Ovary (tissue), 9 donors: ENCODE measurements around the gene FNBP1. TPM values are rescaled to one million over a fixed set of nuclear protein-coding genes. Genes with fewer than 3 reads are reported as not detected.
"Not testable (repeated sequence)": the region's sequence is repeated elsewhere in the genome, so short reads cannot be mapped to it uniquely, and the experiment has no call there.

Experiments
- DNase-seq, 5 donors: peaks; one replicate each; pipeline ENCODE4 v3.0.0-alpha.2; 2019 to 2020
- H3K27ac ChIP-seq, 2 donors: fragments of 200-600 bp; one replicate each; pipeline versions ENCODE4 v1.5.1 to v1.8.0; 2019 to 2022
- H3K27me3 ChIP-seq: fragments of 200-600 bp; one replicate; pipeline ENCODE4 v1.8.0; 2022
- H3K36me3 ChIP-seq: fragments of 200-600 bp; sonication (generic); one replicate; pipeline ENCODE4 v1.5.1; 2019
- H3K4me1 ChIP-seq: one replicate; pipeline ENCODE4 v1.8.1; 2013; ENCODE audit warnings: mild to moderate bottlenecking, moderate library complexity; ENCODE audit not compliant: insufficient read depth
- H3K4me3 ChIP-seq: fragments of 200-600 bp; sonication (generic); one replicate; pipeline ENCODE4 v1.5.1; 2017
- H3K9me3 ChIP-seq, 2 donors: fragments of 200-600 bp in 1 of 2; sonication (generic) in 1 of 2; one replicate each; pipeline versions ENCODE4 v1.5.1 to v1.8.1; 2013 to 2019; ENCODE audit warnings: mild to moderate bottlenecking in 1 of 2, moderate library complexity in 1 of 2
- CTCF ChIP-seq, 3 donors: fragments of 450-650 bp in 2 of 3; fragments of 200-600 bp in 1 of 3; IDR thresholded peaks; one replicate each; pipeline versions ENCODE4 v1.5.1 to v1.8.0; 2016 to 2022; ENCODE audit warnings: antibody characterized with exemption in 3 of 3, mild to moderate bottlenecking in 1 of 3
- EP300 ChIP-seq: sonication (generic); formaldehyde crosslinking; IDR thresholded peaks from one replicate; pipeline ENCODE4 v1.6.1; 2017; ENCODE audit warnings: antibody characterized with exemption
- POLR2A ChIP-seq: fragments of 450-650 bp; IDR thresholded peaks from one replicate; pipeline ENCODE4 v1.6.1; 2017; ENCODE audit warnings: antibody characterized with exemption, mild to moderate bottlenecking, moderate library complexity
- WGBS, 3 donors: extraction: QIAGEN DNeasy Blood & Tissue Kit in 1 of 3; methylation state at CpG; one replicate each; pipeline versions ENCODE4 v1.1.5 to v1.1.7; 2013 to 2017; 5-methylcytosine and 5-hydroxymethylcytosine counted together
- intact Hi-C, 4 donors: fragments of 100-400 bp; cut with DNase I; formaldehyde crosslinking; loops; one replicate each; pipeline versions ENCODE4 v1.11.0 to v1.15.1; 2022 to 2023
- polyA plus RNA-seq, 2 donors: library from polyadenylated mRNA; stranded (reverse); fragments of 200-250 nt in 1 of 2; fragments of 350-450 nt in 1 of 2; fragmentation: Illumina TruSeq in 1 of 2; extraction: RNeasy Lipid Tissue Mini Kit (QIAGEN cat#74804) in 1 of 2; gene quantifications; one replicate each; pipeline ENCODE4 v1.2.3, GENCODE V29; 2013 to 2014
- total RNA-seq, 7 donors: library from RNA; depleted of rRNA in 2 of 7; stranded (reverse); fragments of >200 nt in 2 of 7; fragmentation: NEBNext Ultra II Directional in 3 of 7; extraction: Animal tissue kit (Norgen Biotek cat#: 25700) in 3 of 7; gene quantifications; one replicate each; pipeline versions ENCODE4 v1.1.0 to v1.2.4, GENCODE V29; 2016 to 2023
- donor health status: DM: no; HTN: no; CAD: no; lungs with moderate emphysema.
- donor health status: DM: no; HTN: no; CAD: no.
- donor health status: Bipolar disorder and iron deficiency.
- donor health status: DM: yes; HTN: yes; CAD: no.
- donor health status: DM: no; HTN: no; CAD: no.
- donor health status: DM: yes; HTN: yes; CAD: no.

The FNBP1 gene
- total and polyA plus RNA-seq, 9 donors: 18.0 to 61.5 (median 49.0) TPM

DNA sequence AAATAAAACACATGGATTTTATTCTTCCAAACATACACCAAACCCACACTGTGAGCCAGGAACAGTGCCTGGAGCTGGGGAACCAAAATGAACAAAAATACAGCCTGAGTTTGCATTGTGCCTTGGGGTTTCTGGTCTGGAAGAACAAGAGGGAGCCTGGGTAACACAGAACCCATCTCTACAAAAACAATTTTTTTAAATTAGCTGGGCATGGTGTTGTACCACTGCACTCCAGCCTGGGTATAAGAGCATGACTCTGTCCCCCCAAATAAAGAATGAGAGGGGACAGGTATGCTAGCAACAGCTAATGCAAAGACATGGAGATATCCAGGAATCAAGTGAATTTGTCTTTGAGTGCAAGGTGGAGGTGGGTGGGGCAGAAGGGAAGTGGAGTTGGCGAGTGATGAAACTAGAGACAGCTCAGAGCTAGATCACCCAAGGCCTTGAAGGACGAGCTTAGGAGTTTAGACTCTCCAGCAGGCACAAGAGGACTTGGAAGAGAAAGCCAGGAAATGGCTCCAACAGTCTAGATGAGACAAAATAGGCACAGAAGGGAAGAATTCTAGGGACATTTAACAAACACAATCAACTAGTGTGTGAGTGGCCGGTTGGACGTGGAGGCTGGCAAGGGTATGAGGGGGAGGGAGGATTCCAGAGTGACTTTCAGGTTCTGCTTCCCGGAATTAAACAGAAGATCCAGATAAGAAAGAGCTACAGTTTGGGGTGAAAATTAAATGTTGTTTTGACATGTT lies 47.4 kb downstream of the FNBP1 start:
- DNase-seq: no peak
- intact Hi-C loops: no loop called here
- no peaks in the 10 kb centered on the region for H3K36me3 ChIP-seq
- peak overlapping the region in 1 of 2 donors; percentile 35 for H3K27ac ChIP-seq
- no peak for TF ChIP-seq POLR2A
- no peak for TF ChIP-seq EP300
- TF ChIP-seq CTCF (IDR thresholded peaks at IDR 0.05): no peak
- no peaks in the 10 kb centered on the region for H3K27me3 ChIP-seq
- WGBS, 3 donors: 50 to 61% (median 51%) methylated on average over 5 of the region's 5 CpGs
- no peak overlapping the region for H3K4me3 ChIP-seq
- H3K4me1 ChIP-seq: peaks cover 5% of the 10 kb centered on the region
- no peaks in the 10 kb centered on the region for H3K9me3 ChIP-seq

DNA sequence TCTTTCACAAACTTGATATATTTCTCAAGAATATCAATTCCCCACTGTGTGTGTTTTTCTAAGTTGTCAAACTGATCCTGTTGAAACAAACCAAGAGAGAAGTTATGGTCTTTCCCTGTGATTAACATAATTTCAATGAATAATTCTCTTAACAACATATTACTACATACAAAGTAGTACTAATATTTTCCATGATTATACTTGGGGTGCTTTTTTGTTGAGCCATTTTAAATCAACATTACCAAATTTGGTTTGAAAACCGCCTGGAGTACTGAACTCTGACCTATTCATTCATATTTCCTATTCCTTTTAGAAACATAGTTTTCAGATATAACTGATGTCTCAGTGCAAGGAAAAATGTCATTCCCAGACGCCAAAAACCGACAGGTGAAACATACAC lies 48.1 kb downstream of the FNBP1 start:
- H3K4me1 ChIP-seq: peaks cover 8% of the 10 kb centered on the region

GRCh38 chr9:129991139-129991538 lies 51.9 kb downstream of the FNBP1 start:
- 97 to 98% (median 98%) methylated on average over 6 of the region's 6 CpGs for WGBS, 3 donors
- intact Hi-C loops, H3K9me3 ChIP-seq, H3K27me3 ChIP-seq, H3K27ac ChIP-seq, DNase-seq, H3K4me1 ChIP-seq, H3K4me3 ChIP-seq, H3K36me3 ChIP-seq: not testable (repeated sequence)

More for the DNA sequence above, 48.1 kb downstream of the FNBP1 start:
- DNase-seq: no peak
- TF ChIP-seq CTCF (IDR thresholded peaks at IDR 0.05) (no peak), EP300 (no peak), POLR2A (no peak)
- Histone ChIP-seq H3K9me3 (no peaks in the 10 kb centered on the region), H3K27me3 (no peaks in the 10 kb centered on the region), H3K36me3 (no peaks in the 10 kb centered on the region), H3K4me3 (no peak overlapping the region), H3K27ac (no peak overlapping the region)
- WGBS, 3 donors: 44 to 52% (median 47%) methylated on average over 3 of the region's 3 CpGs
- intact Hi-C loops: no loop called here

- TF ChIP-seq EP300 (no peak), CTCF (IDR thresholded peaks at IDR 0.05) (no peak), POLR2A (no peak)
- H3K36me3 ChIP-seq: no peaks in the 10 kb centered on the region
- no peak overlapping the region for H3K27ac ChIP-seq
- DNase-seq: no peak
- intact Hi-C loops: no loop called here
- H3K9me3 ChIP-seq: no peaks in the 10 kb centered on the region
- 74 to 76% (median 76%) methylated on average over 6 of the region's 6 CpGs for WGBS, 3 donors
- no peaks in the 10 kb centered on the region for H3K27me3 ChIP-seq
- no peak overlapping the region for H3K4me3 ChIP-seq
- H3K4me1 ChIP-seq: peaks cover 5% of the 10 kb centered on the region
These were observed 52.5 kb downstream of the FNBP1 start for GRCh38 chr9:129990269-129991010.

DNA sequence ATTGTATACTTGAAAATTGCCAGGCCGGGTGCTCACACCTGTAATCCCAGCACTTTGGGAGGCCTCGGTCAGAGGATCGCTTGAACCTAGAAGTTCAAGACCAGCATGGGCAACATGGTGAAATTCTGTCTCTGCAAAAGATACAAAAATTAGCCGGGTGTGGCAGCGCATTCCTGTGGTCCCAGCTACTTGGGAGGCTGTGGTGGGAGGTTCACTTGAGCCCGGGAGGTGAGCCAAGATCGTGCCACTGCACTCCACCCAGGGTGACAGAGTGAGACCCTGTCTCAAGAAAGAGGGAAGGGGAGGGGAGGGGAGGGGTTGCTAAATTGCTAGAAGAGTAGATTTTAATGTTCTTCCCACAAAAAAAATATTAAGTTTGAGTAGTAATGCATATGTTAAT lies 53.2 kb downstream of the FNBP1 start:
- no peak overlapping the region for H3K27ac ChIP-seq
- H3K4me1 ChIP-seq: peaks cover 5% of the 10 kb centered on the region
- H3K4me3 ChIP-seq: no peak overlapping the region

More for the DNA sequence above, 53.2 kb downstream of the FNBP1 start:
- intact Hi-C loops: no loop called here
- Histone ChIP-seq H3K27me3 (no peaks in the 10 kb centered on the region), H3K36me3 (no peaks in the 10 kb centered on the region), H3K9me3 (no peaks in the 10 kb centered on the region)
- WGBS, 3 donors: 56 to 61% (median 59%) methylated on average over 7 of the region's 7 CpGs
- no peak for DNase-seq
- TF ChIP-seq EP300 (no peak), POLR2A (no peak), CTCF (IDR thresholded peaks at IDR 0.05) (no peak)
